Bronchial epithelial cell (primary cell): Measurements from ENCODE around the gene COASY. TPM values are rescaled to one million over a fixed set of nuclear protein-coding genes. Genes with fewer than 3 reads are reported as not detected.

Experiments used
- DNase-seq: peaks from one replicate; pipeline ENCODE4 v3.0.0-alpha.2; 2010; ENCODE audit warnings: low read depth
- FAIRE-seq: peaks from 2 replicates; lab custom pipeline; 2011; peaks lifted over from hg19 to GRCh38; lab: Jason Lieb, UNC
- H3K27me3 ChIP-seq: 2 replicates; pipeline ENCODE4 v1.5.1; 2011; ENCODE audit warnings: low read length; ENCODE audit not compliant: control insufficient read depth, insufficient read depth
- H3K36me3 ChIP-seq: 2 replicates; pipeline ENCODE4 v1.5.1; 2011; ENCODE audit warnings: low read length; ENCODE audit not compliant: control insufficient read depth, insufficient read depth
- H3K4me3 ChIP-seq: 2 replicates; pipeline ENCODE4 v1.5.1; 2011; ENCODE audit warnings: mild to moderate bottlenecking, low read depth, low read length, control low read depth
- CTCF ChIP-seq: IDR thresholded peaks from 2 replicates; pipeline ENCODE4 v1.5.1; 2011; ENCODE audit warnings: mild to moderate bottlenecking, moderate library complexity, low read length, control low read depth, inconsistent platforms; ENCODE audit not compliant: insufficient read depth, severe bottlenecking
- total RNA-seq: library from RNA; depleted of rRNA; stranded (reverse); fragments of >200 nt; gene quantifications from 2 replicates; pipeline ENCODE4 v1.2.1, GENCODE V29; 2014

Gene COASY
- total RNA-seq, 1 donor from 2014 or later: 9.0 TPM

GRCh38 chr17:42573095-42573494 is 11.1 kb downstream of the COASY start:
- Histone ChIP-seq H3K36me3 (peaks cover 36% of the 10 kb centered on the region), H3K4me3 (no peak overlapping the region), H3K27me3 (no peaks in the 10 kb centered on the region)
- FAIRE-seq (no peak), DNase-seq (no peak)
- TF ChIP-seq CTCF: no peak

- no peak for TF ChIP-seq CTCF
- peaks cover 25% of the 10 kb centered on the region for H3K36me3 ChIP-seq
- DNase-seq: no peak
- no peak for FAIRE-seq
- H3K4me3 ChIP-seq: no peak overlapping the region
- H3K27me3 ChIP-seq: no peaks in the 10 kb centered on the region
These were observed 12.5 kb downstream of the COASY start for GRCh38 chr17:42574463-42574862.

- no peaks in the 10 kb centered on the region for H3K27me3 ChIP-seq
- peak overlapping the region; percentile 73 for H3K4me3 ChIP-seq
- no peak for TF ChIP-seq CTCF
- DNase-seq: no peak
- no peak for FAIRE-seq
- H3K36me3 ChIP-seq: peaks cover 15% of the 10 kb centered on the region
These were observed 15.2 kb downstream of the COASY start for GRCh38 chr17:42577140-42577531.

- H3K4me3 ChIP-seq: peak within 1 kb of the TSS; percentile 73
- DNase-seq: peak; percentile 88
- peak; percentile 65 for TF ChIP-seq CTCF
- peaks cover 17% of the 10 kb centered on the region for H3K36me3 ChIP-seq
- no peak for FAIRE-seq
- H3K27me3 ChIP-seq: no peaks in the 10 kb centered on the region
These were observed 15.8 kb downstream of the COASY start, which contains the start of gene PSMC3IP for GRCh38 chr17:42577532-42578281. Gene PSMC3IP (minus strand): TSS chr17:42577729. CDS start chr17:42577686, 43 bp downstream.

GRCh38 chr17:42578282-42578869 is 16.4 kb downstream of the COASY start:
- Histone ChIP-seq H3K27me3 (no peaks in the 10 kb centered on the region), H3K36me3 (peaks cover 15% of the 10 kb centered on the region), H3K4me3 (peak overlapping the region; percentile 73)
- peak; percentile 81 for TF ChIP-seq CTCF
- FAIRE-seq: no peak
- peak; percentile 59 for DNase-seq
